H9 (cell line): ENCODE measurements around the gene FLT1. TPM values are rescaled to one million over a fixed set of nuclear protein-coding genes. Genes with fewer than 3 reads are reported as not detected.

Experiments used
- DNase-seq: peaks from one replicate; pipeline ENCODE4 v3.0.0-alpha.2; 2017
- H2AFZ ChIP-seq: one replicate; pipeline ENCODE4 v1.6.1; 2013; ENCODE audit warnings: mild to moderate bottlenecking, low read length, control low read depth, moderate library complexity
- H2AK5ac ChIP-seq: 2 replicates; pipeline ENCODE4 v1.6.1; 2013; ENCODE audit warnings: low read length, control low read depth, mixed read lengths; ENCODE audit not compliant: insufficient read length
- H2BK120ac ChIP-seq: one replicate; pipeline ENCODE4 v1.6.1; 2013; ENCODE audit warnings: low read depth, mild to moderate bottlenecking, low read length, control low read depth, inconsistent platforms; ENCODE audit not compliant: poor library complexity, severe bottlenecking
- H2BK12ac ChIP-seq: 2 replicates; pipeline ENCODE4 v1.6.1; 2013; ENCODE audit warnings: low read length, control low read depth, mixed read lengths, low read depth; ENCODE audit not compliant: insufficient read length
- H2BK15ac ChIP-seq: 2 replicates; pipeline ENCODE4 v1.6.1; 2013; ENCODE audit warnings: low read depth, low read length, control low read depth
- H2BK20ac ChIP-seq: one replicate; pipeline ENCODE4 v1.6.1; 2013; ENCODE audit warnings: low read depth, mild to moderate bottlenecking, low read length, control low read depth, inconsistent platforms; ENCODE audit not compliant: poor library complexity, severe bottlenecking
- H2BK5ac ChIP-seq: 2 replicates; pipeline ENCODE4 v1.6.1; 2013; ENCODE audit warnings: low read length, control low read depth, mixed read lengths; ENCODE audit not compliant: insufficient read length
- H3K14ac ChIP-seq: 2 replicates; pipeline ENCODE4 v1.6.1; 2013; ENCODE audit warnings: low read length, control low read depth; ENCODE audit not compliant: insufficient read depth
- H3K18ac ChIP-seq: 2 replicates; pipeline ENCODE4 v1.6.1; 2013; ENCODE audit warnings: low read depth, mild to moderate bottlenecking, mixed read lengths, low read length, control low read depth; ENCODE audit not compliant: insufficient read length
- H3K23ac ChIP-seq: 2 replicates; pipeline ENCODE4 v1.6.1; 2013; ENCODE audit warnings: low read length, control low read depth, mixed read lengths, low read depth; ENCODE audit not compliant: insufficient read length
- H3K23me2 ChIP-seq: 2 replicates; pipeline ENCODE4 v1.6.1; 2013; ENCODE audit warnings: low read depth, mild to moderate bottlenecking, mixed read lengths, low read length, control low read depth; ENCODE audit not compliant: insufficient read length, poor library complexity, severe bottlenecking
- H3K27ac ChIP-seq: 2 replicates; pipeline ENCODE4 v1.5.1; 2013; ENCODE audit warnings: low read length, control low read depth, mixed read lengths, low read depth; ENCODE audit not compliant: insufficient read length
- H3K27me3 ChIP-seq: 2 replicates; pipeline ENCODE4 v1.6.1; 2013; ENCODE audit warnings: low read length, control low read depth, inconsistent platforms; ENCODE audit not compliant: insufficient read depth
- H3K4ac ChIP-seq: 2 replicates; pipeline ENCODE4 v1.6.1; 2013; ENCODE audit warnings: low read depth, mild to moderate bottlenecking, control low read depth, inconsistent platforms, low read length, moderate library complexity
- H3K4me1 ChIP-seq: 2 replicates; pipeline ENCODE4 v1.6.1; 2013; ENCODE audit warnings: low read length, control low read depth, inconsistent platforms; ENCODE audit not compliant: insufficient read depth
- H3K4me2 ChIP-seq: 2 replicates; pipeline ENCODE4 v1.6.1; 2013; ENCODE audit warnings: low read length, control low read depth, mixed read lengths; ENCODE audit not compliant: insufficient read length, insufficient read depth
- H3K56ac ChIP-seq: 2 replicates; pipeline ENCODE4 v1.6.1; 2013; ENCODE audit warnings: low read depth, mild to moderate bottlenecking, mixed read lengths, low read length, control low read depth; ENCODE audit not compliant: insufficient read length
- H3K79me1 ChIP-seq: 2 replicates; pipeline ENCODE4 v1.6.1; 2013; ENCODE audit warnings: low read depth, mild to moderate bottlenecking, moderate library complexity, low read length, control low read depth, inconsistent platforms; ENCODE audit not compliant: insufficient read depth, poor library complexity, severe bottlenecking
- H3K79me2 ChIP-seq: 2 replicates; pipeline ENCODE4 v1.6.1; 2013; ENCODE audit warnings: low read length, control low read depth, inconsistent platforms; ENCODE audit not compliant: insufficient read depth
- H3K9ac ChIP-seq: 2 replicates; pipeline ENCODE4 v1.6.1; 2013; ENCODE audit warnings: low read length, control low read depth, mixed read lengths; ENCODE audit not compliant: insufficient read length; ENCODE audit errors: extremely low read depth
- H3K9me3 ChIP-seq: one replicate; pipeline ENCODE4 v1.6.1; 2013; ENCODE audit warnings: low read depth, low read length, inconsistent platforms; ENCODE audit not compliant: control insufficient read depth
- H3T11ph ChIP-seq: one replicate; pipeline ENCODE4 v1.6.1; 2013; ENCODE audit warnings: mild to moderate bottlenecking, low read length, control low read depth, inconsistent platforms
- H4K20me1 ChIP-seq: one replicate; pipeline ENCODE4 v1.6.1; 2013; ENCODE audit not compliant: control insufficient read depth, insufficient read length, insufficient read depth
- H4K5ac ChIP-seq: 2 replicates; pipeline ENCODE4 v1.6.1; 2013; ENCODE audit warnings: low read depth, mild to moderate bottlenecking, mixed read lengths, low read length, control low read depth; ENCODE audit not compliant: insufficient read length
- H4K8ac ChIP-seq: replicated peaks from 2 replicates; pipeline ENCODE4 v1.6.1; 2013; ENCODE audit warnings: low read length, control low read depth, mixed read lengths, low read depth; ENCODE audit not compliant: insufficient read length
- H4K91ac ChIP-seq: 2 replicates; pipeline ENCODE4 v1.6.1; 2013; ENCODE audit warnings: low read depth, mild to moderate bottlenecking, moderate library complexity, mixed read lengths, low read length, control low read depth; ENCODE audit not compliant: insufficient read length
- H3K27ac Mint-ChIP-seq, 3 experiments: 2 replicates in 2 of 3; 3 replicates in 1 of 3; pipeline ENCODE4 v1.8.0; 2020 to 2021; ENCODE audit warnings: mixed read lengths in 3 of 3, mild to moderate bottlenecking in 1 of 3, moderate library complexity in 1 of 3
- H3K27me3 Mint-ChIP-seq: 2 replicates; pipeline ENCODE4 v1.8.0; 2021; ENCODE audit warnings: low read depth, mild to moderate bottlenecking, moderate library complexity, mixed read lengths
- H3K36me3 Mint-ChIP-seq, 3 experiments: 2 replicates in 2 of 3; 3 replicates in 1 of 3; pipeline ENCODE4 v1.8.0; 2020 to 2021; ENCODE audit warnings: low read depth in 3 of 3, mixed read lengths in 3 of 3; ENCODE audit not compliant: insufficient read depth in 1 of 3
- H3K4me1 Mint-ChIP-seq, 2 experiments: 2 replicates each; pipeline ENCODE4 v1.8.0; 2020; ENCODE audit warnings: mixed read lengths in 2 of 2
- H3K4me3 Mint-ChIP-seq, 2 experiments: 2 replicates in 1 of 2; 3 replicates in 1 of 2; pipeline ENCODE4 v1.8.0; 2020 to 2021; ENCODE audit warnings: mild to moderate bottlenecking in 2 of 2, mixed read lengths in 2 of 2, moderate library complexity in 1 of 2
- H3K9me3 Mint-ChIP-seq, 2 experiments: 2 replicates in 1 of 2; 3 replicates in 1 of 2; pipeline ENCODE4 v1.8.0; 2020; ENCODE audit warnings: mild to moderate bottlenecking in 2 of 2, mixed read lengths in 2 of 2, moderate library complexity in 1 of 2
- WGBS: extraction: QIAGEN DNeasy Blood & Tissue Kit; methylation state at CpG from one replicate; pipeline ENCODE4 v1.1.7; 2013; ENCODE audit warnings: missing lambda C conversion rate, low lambda C conversion rate, mixed read lengths; ENCODE audit not compliant: insufficient read length; ENCODE audit errors: extremely low coverage; 5-methylcytosine and 5-hydroxymethylcytosine counted together
- total RNA-seq: library from RNA; stranded (reverse); gene quantifications from 2 replicates; pipeline ENCODE4 v1.2.1, GENCODE V29; 2021
- TF ChIP-seq, protein P1 (sequence below): fragments of 200-600 bp; sonication (generic); conservative IDR thresholded peaks from 3 replicates; pipeline ENCODE4 v1.8.0; 2021; ENCODE audit warnings: antibody characterized with exemption, mild to moderate bottlenecking

Gene FLT1
- total RNA-seq, 1 experiment from 2014 or later: 84.1 TPM

DNA sequence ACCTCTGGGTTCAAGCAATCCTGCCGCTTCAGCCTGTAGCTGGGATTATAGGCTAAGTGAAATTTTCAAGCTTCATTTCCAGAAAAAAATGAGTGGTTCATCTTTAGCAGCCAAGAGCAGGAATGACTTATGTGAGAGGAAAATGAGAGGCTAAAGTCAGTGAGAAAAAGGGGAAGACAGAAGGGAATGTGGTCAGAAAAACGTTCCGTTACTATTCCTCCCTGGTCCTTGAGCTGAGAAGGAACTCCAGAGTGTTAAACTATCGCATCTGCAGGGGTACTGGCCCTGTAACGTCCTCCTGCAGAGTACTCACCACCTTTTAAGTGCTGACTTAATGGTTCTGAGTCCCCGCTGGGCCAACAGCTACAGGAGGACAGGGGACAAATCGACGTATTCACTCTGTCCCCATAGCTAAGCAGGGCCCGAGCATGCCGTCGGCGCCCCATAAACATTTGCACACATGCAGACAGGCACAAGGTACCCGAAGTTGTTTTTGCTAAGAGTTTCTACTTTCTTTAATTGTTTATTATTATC is 88.1 kb downstream of the FLT1 start:
- Histone ChIP-seq H3K79me2 (no peaks in the 10 kb centered on the region; the same call in 1 of the 2 replicates), H3K4ac (no peak overlapping the region), H2AFZ (no peak overlapping the region), H3K18ac (no peak overlapping the region), H3K23me2 (no peaks in the 10 kb centered on the region), H3K4me1 (peaks cover 8% of the 10 kb centered on the region; the same call in 1 of the 2 replicates), H4K91ac (no peak overlapping the region), H3K56ac (no peak overlapping the region), H3K79me1 (no peaks in the 10 kb centered on the region), H4K5ac (no peak overlapping the region), H3K9ac (no peak overlapping the region), H2AK5ac (no peak overlapping the region), H3T11ph (no peak overlapping the region), H4K20me1 (no peaks in the 10 kb centered on the region), H3K23ac (no peak overlapping the region), H3K14ac (no peak overlapping the region), H3K9me3 (no peaks in the 10 kb centered on the region), H2BK20ac (no peak overlapping the region), H4K8ac (no peak overlapping the region), H2BK120ac (no peak overlapping the region), H3K27me3 (no peaks in the 10 kb centered on the region), H2BK15ac (no peak overlapping the region), H2BK5ac (no peak overlapping the region), H3K27ac (no peak overlapping the region), H3K4me2 (no peak overlapping the region), H2BK12ac (no peak overlapping the region)
- peaks cover 32 to 35% of the 10 kb centered on the region in 2 experiments for H3K4me1 Mint-ChIP-seq
- peak overlapping the region in 2 of 3 experiments; percentile 45 to 85; a peak in 3 of 7 replicates for H3K27ac Mint-ChIP-seq
- H3K9me3 Mint-ChIP-seq: no peaks in the 10 kb centered on the region
- DNase-seq: peak; percentile 37
- no peaks in the 10 kb centered on the region; the same call in 1 of the 2 replicates for H3K27me3 Mint-ChIP-seq
- H3K4me3 Mint-ChIP-seq: no peak overlapping the region; a peak in 1 of 5 replicates
- TF ChIP-seq, protein P1, sequence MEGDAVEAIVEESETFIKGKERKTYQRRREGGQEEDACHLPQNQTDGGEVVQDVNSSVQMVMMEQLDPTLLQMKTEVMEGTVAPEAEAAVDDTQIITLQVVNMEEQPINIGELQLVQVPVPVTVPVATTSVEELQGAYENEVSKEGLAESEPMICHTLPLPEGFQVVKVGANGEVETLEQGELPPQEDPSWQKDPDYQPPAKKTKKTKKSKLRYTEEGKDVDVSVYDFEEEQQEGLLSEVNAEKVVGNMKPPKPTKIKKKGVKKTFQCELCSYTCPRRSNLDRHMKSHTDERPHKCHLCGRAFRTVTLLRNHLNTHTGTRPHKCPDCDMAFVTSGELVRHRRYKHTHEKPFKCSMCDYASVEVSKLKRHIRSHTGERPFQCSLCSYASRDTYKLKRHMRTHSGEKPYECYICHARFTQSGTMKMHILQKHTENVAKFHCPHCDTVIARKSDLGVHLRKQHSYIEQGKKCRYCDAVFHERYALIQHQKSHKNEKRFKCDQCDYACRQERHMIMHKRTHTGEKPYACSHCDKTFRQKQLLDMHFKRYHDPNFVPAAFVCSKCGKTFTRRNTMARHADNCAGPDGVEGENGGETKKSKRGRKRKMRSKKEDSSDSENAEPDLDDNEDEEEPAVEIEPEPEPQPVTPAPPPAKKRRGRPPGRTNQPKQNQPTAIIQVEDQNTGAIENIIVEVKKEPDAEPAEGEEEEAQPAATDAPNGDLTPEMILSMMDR: no peak
- WGBS: no CpG with 5 or more reads among the region's 13 CpGs
- H3K36me3 Mint-ChIP-seq: peaks cover 20 to 68% (median 40%) of the 10 kb centered on the region in 3 experiments
